SU-DHL-6 (cell line): Measurements from ENCODE around the gene BMAL2.

Experiments used
- CTCF ChIP-seq: fragments of 200-600 bp; sonication (generic); IDR thresholded peaks from one replicate; pipeline ENCODE4 v1.5.1; 2017; ENCODE audit warnings: antibody characterized with exemption, mild to moderate bottlenecking, low read length, moderate library complexity; ENCODE audit not compliant: insufficient read depth, poor library complexity, severe bottlenecking
- EZH2phosphoT487 ChIP-seq: fragments of 200-600 bp; sonication (generic), shearing (Covaris generic); conservative IDR thresholded peaks from 2 replicates; pipeline ENCODE4 v1.6.1; 2018; ENCODE audit warnings: mild to moderate bottlenecking, antibody characterized with exemption, low read length, moderate library complexity, mixed read lengths

DNA sequence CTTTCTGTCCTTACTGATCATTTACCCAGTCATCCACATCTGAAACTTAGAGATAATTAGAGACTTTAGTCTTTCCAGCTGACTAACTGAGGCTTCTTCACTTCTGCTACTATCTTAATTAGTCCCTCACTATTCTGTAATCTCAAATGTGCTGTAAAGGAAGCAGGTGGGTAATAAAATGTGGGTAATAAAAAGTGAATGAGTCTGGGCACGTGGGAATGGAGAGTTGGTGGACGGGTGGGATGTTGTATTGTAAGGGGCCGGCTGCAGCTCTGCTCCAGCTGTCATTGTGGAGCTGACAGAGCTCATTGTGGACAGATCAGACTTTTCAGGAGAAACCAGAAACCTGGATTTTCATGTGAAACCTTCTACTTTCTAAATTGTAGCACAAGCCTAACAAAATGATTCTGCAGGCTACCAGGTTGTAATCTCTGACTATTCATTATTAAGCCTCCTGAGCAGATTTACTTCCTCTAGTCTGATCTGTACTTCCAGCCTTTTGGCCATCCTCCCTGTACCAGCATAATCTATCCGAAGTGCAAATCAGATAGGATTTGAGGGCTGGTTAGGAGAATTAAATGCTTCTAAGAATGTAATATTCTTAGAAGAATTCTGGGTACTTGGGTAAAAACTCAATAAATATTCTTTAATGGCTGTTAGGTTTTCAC lies 42.0 kb upstream of the BMAL2 start:
- TF ChIP-seq CTCF = no peak
- no peak for TF ChIP-seq EZH2phosphoT487
